ENCODE measurements around the gene PKP3. TPM values are rescaled to one million over a fixed set of nuclear protein-coding genes. Genes with fewer than 3 reads are reported as not detected.

Gene PKP3
- total and polyA plus RNA-seq, 2 donors (not counting 1 experiment from before 2014, with no cell fraction given) = 0.78 TPM; not detected in 1

DNA sequence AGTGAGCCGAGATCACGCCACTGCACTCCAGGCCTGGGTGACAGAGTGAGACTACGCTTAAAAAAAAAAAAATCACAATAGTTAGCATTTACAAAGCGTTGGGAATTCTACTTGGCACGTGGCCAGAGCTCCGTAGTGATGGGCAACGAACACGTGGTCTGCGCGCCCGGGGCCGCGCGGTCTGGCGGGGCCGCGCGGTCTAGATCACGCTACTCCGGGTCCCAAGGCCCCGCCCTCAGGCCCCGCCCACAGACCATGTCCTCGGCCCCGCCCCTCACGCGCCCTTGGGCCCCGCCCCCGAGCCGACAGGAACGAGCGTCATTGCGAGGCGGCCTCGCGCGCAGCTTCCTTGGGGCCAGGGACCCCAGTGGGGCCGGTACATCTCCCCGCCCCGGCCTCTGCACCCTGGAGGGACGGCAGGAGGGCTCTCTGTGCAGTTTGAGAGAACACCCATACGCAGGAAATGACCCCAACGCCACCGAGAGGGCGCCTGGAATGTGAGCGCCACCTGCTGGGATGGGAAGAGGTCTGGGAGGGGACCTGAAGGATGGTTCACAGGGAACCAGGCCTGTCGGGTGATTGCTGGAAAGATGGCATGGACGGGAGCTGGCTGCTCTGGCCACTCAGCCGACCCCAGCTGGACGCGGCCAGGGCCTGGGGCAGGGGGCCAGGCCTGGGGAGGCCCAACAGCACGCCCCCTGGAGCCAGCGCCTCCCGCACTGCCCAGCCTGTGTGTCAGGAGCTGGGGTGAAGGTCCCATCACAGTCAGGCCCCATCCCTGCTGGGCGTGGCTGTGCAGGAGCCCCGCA is 54.1 kb downstream of the PKP3 start:
- H3K27ac Mint-ChIP-seq = peak overlapping the region; percentile 96
- H3K27me3 ChIP-seq (replicated peaks in 1 of 4; ENCODE audit: control extremely low read depth in 1 of 4, control insufficient read depth in 3 of 4, insufficient read depth in 4 of 4, low read length in 3 of 4) = no peaks in the 10 kb centered on the region
- ATAC-seq (ENCODE audit: low read depth) = peak; percentile 73
- peak overlapping the region; percentile 88 to 93 for H3K27ac ChIP-seq (ENCODE audit: low read length in 2 of 2)
- H3K4me3 ChIP-seq (ENCODE audit: control extremely low read depth in 1 of 5, extremely low read depth in 1 of 5, insufficient read depth in 1 of 5, low read depth in 2 of 5, low read length in 4 of 5) = peak overlapping the region; percentile 53 to 85 (median 69)
- TF ChIP-seq, protein P1, sequence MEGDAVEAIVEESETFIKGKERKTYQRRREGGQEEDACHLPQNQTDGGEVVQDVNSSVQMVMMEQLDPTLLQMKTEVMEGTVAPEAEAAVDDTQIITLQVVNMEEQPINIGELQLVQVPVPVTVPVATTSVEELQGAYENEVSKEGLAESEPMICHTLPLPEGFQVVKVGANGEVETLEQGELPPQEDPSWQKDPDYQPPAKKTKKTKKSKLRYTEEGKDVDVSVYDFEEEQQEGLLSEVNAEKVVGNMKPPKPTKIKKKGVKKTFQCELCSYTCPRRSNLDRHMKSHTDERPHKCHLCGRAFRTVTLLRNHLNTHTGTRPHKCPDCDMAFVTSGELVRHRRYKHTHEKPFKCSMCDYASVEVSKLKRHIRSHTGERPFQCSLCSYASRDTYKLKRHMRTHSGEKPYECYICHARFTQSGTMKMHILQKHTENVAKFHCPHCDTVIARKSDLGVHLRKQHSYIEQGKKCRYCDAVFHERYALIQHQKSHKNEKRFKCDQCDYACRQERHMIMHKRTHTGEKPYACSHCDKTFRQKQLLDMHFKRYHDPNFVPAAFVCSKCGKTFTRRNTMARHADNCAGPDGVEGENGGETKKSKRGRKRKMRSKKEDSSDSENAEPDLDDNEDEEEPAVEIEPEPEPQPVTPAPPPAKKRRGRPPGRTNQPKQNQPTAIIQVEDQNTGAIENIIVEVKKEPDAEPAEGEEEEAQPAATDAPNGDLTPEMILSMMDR (IDR thresholded peaks at IDR 0.05) = peak; percentile 74
- no peak for TF ChIP-seq EZH2 (IDR thresholded peaks at IDR 0.05; ENCODE audit: borderline replicate concordance, insufficient read depth, low read depth, low read length, poor library complexity, severe bottlenecking)
- whole genome bisulfite sequencing (ENCODE audit: insufficient coverage) = 4% methylated on average over 53 of the region's 55 CpGs
- H3K27me3 Mint-ChIP-seq = no peaks in the 10 kb centered on the region
- no peaks in the 10 kb centered on the region for H3K9me3 ChIP-seq (ENCODE audit: control extremely low read depth in 1 of 3, control insufficient read depth in 2 of 3, insufficient read depth in 1 of 3, low read length in 2 of 3)
- H3K9ac ChIP-seq (ENCODE audit: low read length) = peak overlapping the region; percentile 83
- peaks cover 26% of the 10 kb centered on the region for H3K4me1 Mint-ChIP-seq
- CTCF ChIA-PET = interaction anchor here (0.7 to 4.8 kb wide), 17 partner anchors 8 to 240 kb away, joined by 3 to 34 read pairs (median 7); partner anchors contain the start of genes BET1L, IFITM2, RIC8A and RNH1
- H4K20me1 ChIP-seq (ENCODE audit: control insufficient read depth, insufficient read depth, low read length, poor library complexity, severe bottlenecking) = no peaks in the 10 kb centered on the region
- intact Hi-C loops (cut with micrococcal nuclease) = loop anchor here (1.0 to 2.0 kb wide), 5 partner anchors 33 to 317 kb away; partner anchors contain the start of gene SIGIRR
- no peaks in the 10 kb centered on the region for H3K36me3 ChIP-seq (replicated peaks in 1 of 2; ENCODE audit: control extremely low read depth in 1 of 2, control insufficient read depth in 1 of 2, extremely low read depth in 1 of 2, insufficient read depth in 2 of 2, low read length in 1 of 2)
- peaks cover 29 to 43% of the 10 kb centered on the region in 2 donors for H3K4me1 ChIP-seq (ENCODE audit: control insufficient read depth in 2 of 2, insufficient read depth in 2 of 2, low read length in 2 of 2)
- POLR2A ChIA-PET = interaction anchor here (0.6 to 2.8 kb wide), 8 partner anchors 31 to 241 kb away, joined by 3 to 23 read pairs (median 4); partner anchors contain the start of genes BET1L, HRAS, RIC8A and RNH1
- peaks cover 25% of the 10 kb centered on the region for H3K79me2 ChIP-seq (ENCODE audit: control insufficient read depth, insufficient read depth, low read length)
- peak overlapping the region; percentile 90 for H3K4me2 ChIP-seq (replicated peaks; ENCODE audit: low read depth, low read length, poor library complexity, severe bottlenecking)
- H3K4me3 Mint-ChIP-seq = peak overlapping the region; percentile 98
- no peaks in the 10 kb centered on the region for H3K9me3 Mint-ChIP-seq (ENCODE audit: insufficient read depth)
- peak; percentile 95 for DNase-seq
- peak overlapping the region; percentile 91 for H2AFZ ChIP-seq (ENCODE audit: insufficient read depth, low read depth, low read length, poor library complexity, severe bottlenecking)
